ENCODE measurements around the gene KIF13A.

KIF13A gene

DNA sequence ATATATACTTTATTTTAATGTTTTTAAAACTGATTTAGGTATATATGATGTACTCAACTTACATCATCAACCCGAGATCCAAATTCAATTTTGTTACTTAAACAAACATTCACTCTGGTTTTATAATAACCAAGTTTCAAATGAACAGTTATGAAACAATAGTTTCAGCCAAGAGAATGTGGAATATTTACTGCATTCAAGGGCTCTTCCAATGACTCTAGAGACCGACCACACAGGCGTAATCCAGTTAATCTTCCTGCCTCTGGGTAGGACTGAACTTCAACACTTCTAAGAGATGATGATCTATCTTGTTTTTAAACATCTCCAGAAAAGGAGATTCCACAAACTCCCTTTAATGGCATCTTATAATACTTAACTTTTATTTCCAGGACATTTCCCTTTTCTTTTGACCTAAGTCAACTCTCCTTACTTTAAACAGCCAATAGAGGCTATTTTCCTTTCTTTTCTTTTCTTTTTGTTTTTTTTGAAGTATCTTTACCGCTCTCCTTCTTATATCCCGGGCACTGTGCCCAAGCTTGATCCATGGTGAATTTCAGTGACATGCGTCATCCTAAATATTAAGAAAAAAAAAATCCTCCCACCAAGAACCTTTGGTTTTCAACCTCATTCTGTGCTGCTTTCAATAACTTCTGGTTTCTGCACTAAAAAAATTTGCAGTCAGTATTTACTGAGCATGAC, 110.1 kb downstream of the KIF13A start:
- 0 out of 2 replicates have a peak, but pooled peaks cover 8% of the 10 kb centered on the region for H3K27me3 ChIP-seq (ENCODE audit: low read depth, low read length)
- no peak overlapping the region for H3K9ac ChIP-seq (ENCODE audit: low read length)
- no peaks in the 10 kb centered on the region for H3K36me3 ChIP-seq (replicated peaks; ENCODE audit: low read depth, low read length)
- H4K20me1 ChIP-seq (ENCODE audit: insufficient read depth, low read length): no peaks in the 10 kb centered on the region
- H3K4me1 ChIP-seq (ENCODE audit: low read length): no peaks in the 10 kb centered on the region
- no peak overlapping the region for H2AFZ ChIP-seq (ENCODE audit: low read depth, low read length)
- no peak overlapping the region for H3K4me2 ChIP-seq (ENCODE audit: low read length)
- TF ChIP-seq CTCF (IDR thresholded peaks at IDR 0.05; ENCODE audit: low read depth, low read length) (no peak), EZH2phosphoT487 (IDR thresholded peaks at IDR 0.05; ENCODE audit: low read depth) (no peak)
- H3K9me3 ChIP-seq (ENCODE audit: insufficient read depth, low read length): no peaks in the 10 kb centered on the region
- no peak overlapping the region for H3K27ac ChIP-seq (ENCODE audit: low read length)
- H3K4me3 ChIP-seq (ENCODE audit: low read length): no peak overlapping the region
- H3K79me2 ChIP-seq (ENCODE audit: low read length): no peaks in the 10 kb centered on the region

GRCh38 chr6:17874753-17875152, 112.7 kb downstream of the KIF13A start:
- Histone ChIP-seq H3K4me1 (ENCODE audit: low read length) (no peaks in the 10 kb centered on the region), H3K4me3 (ENCODE audit: low read length) (no peak overlapping the region), H3K27ac (ENCODE audit: low read length) (no peak overlapping the region), H3K79me2 (ENCODE audit: low read length) (no peaks in the 10 kb centered on the region), H3K9ac (ENCODE audit: low read length) (no peak overlapping the region), H3K9me3 (ENCODE audit: insufficient read depth, low read length) (no peaks in the 10 kb centered on the region), H4K20me1 (ENCODE audit: insufficient read depth, low read length) (no peaks in the 10 kb centered on the region), H3K27me3 (ENCODE audit: low read depth, low read length) (no peaks in the 10 kb centered on the region), H2AFZ (ENCODE audit: low read depth, low read length) (no peak overlapping the region), H3K36me3 (replicated peaks; ENCODE audit: low read depth, low read length) (no peaks in the 10 kb centered on the region), H3K4me2 (ENCODE audit: low read length) (no peak overlapping the region)
- TF ChIP-seq EZH2phosphoT487 (IDR thresholded peaks at IDR 0.05; ENCODE audit: low read depth) (no peak), CTCF (IDR thresholded peaks at IDR 0.05; ENCODE audit: low read depth, low read length) (no peak)

GRCh38 chr6:17872908-17873307, 114.5 kb downstream of the KIF13A start:
- Histone ChIP-seq H3K4me3 (ENCODE audit: low read length) (no peak overlapping the region), H4K20me1 (ENCODE audit: insufficient read depth, low read length) (no peaks in the 10 kb centered on the region), H3K4me2 (ENCODE audit: low read length) (no peak overlapping the region), H3K9ac (ENCODE audit: low read length) (no peak overlapping the region), H2AFZ (ENCODE audit: low read depth, low read length) (no peak overlapping the region), H3K4me1 (ENCODE audit: low read length) (no peaks in the 10 kb centered on the region), H3K36me3 (replicated peaks; ENCODE audit: low read depth, low read length) (no peaks in the 10 kb centered on the region), H3K27ac (ENCODE audit: low read length) (no peak overlapping the region), H3K79me2 (ENCODE audit: low read length) (no peaks in the 10 kb centered on the region), H3K9me3 (ENCODE audit: insufficient read depth, low read length) (no peaks in the 10 kb centered on the region), H3K27me3 (ENCODE audit: low read depth, low read length) (no peaks in the 10 kb centered on the region)
- no peak for TF ChIP-seq EZH2phosphoT487 (IDR thresholded peaks at IDR 0.05; ENCODE audit: low read depth)
- no peak for TF ChIP-seq CTCF (IDR thresholded peaks at IDR 0.05; ENCODE audit: low read depth, low read length)

DNA sequence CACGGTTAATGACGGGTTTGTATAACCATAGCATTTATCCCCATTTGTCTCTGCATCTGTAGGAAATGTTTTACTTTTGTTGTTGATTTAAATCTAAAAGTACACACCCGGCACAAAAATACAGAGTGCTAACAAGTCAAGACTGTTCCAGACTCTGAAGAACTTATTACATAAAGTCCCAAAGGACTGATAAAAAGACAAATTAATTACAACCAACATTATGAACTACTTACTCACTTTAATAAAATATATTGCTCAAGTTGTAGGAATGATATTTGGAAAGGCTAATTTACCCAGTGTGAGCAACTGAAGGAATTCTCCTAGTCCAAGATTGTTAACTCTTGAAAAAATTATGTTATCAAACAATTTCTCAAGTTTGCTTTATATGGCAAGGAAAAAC, 115.6 kb downstream of the KIF13A start:
- H3K4me2 ChIP-seq (ENCODE audit: low read length): no peak overlapping the region
- H3K4me3 ChIP-seq (ENCODE audit: low read length): no peak overlapping the region
- H3K9ac ChIP-seq (ENCODE audit: low read length): no peak overlapping the region
- H3K79me2 ChIP-seq (ENCODE audit: low read length): no peaks in the 10 kb centered on the region
- H3K27ac ChIP-seq (ENCODE audit: low read length): no peak overlapping the region
- H3K36me3 ChIP-seq (replicated peaks; ENCODE audit: low read depth, low read length): no peaks in the 10 kb centered on the region
- no peak for TF ChIP-seq EZH2phosphoT487 (IDR thresholded peaks at IDR 0.05; ENCODE audit: low read depth)
- no peak for TF ChIP-seq CTCF (IDR thresholded peaks at IDR 0.05; ENCODE audit: low read depth, low read length)
- no peaks in the 10 kb centered on the region for H3K27me3 ChIP-seq (ENCODE audit: low read depth, low read length)
- no peaks in the 10 kb centered on the region for H3K4me1 ChIP-seq (ENCODE audit: low read length)
- H2AFZ ChIP-seq (ENCODE audit: low read depth, low read length): no peak overlapping the region
- H3K9me3 ChIP-seq (ENCODE audit: insufficient read depth, low read length): no peaks in the 10 kb centered on the region
- no peaks in the 10 kb centered on the region for H4K20me1 ChIP-seq (ENCODE audit: insufficient read depth, low read length)
